Right cardiac atrium (tissue), 5 donors: ENCODE results near the gene MAML2. TPM values are rescaled to one million over a fixed set of nuclear protein-coding genes. Genes with fewer than 3 reads are reported as not detected.

Source experiments
- ATAC-seq, 2 donors: fragments of 200-7000 bp; cut with Tn5 transposase; one replicate each; pipeline versions ENCODE4 v1.8.0 to v1.9.1; 2020; ENCODE audit warnings: moderate library complexity in 2 of 2, mild to moderate bottlenecking in 1 of 2
- DNase-seq, 3 donors: peaks; one replicate each; pipeline ENCODE4 v3.0.0-alpha.2; 2020
- H3K27ac ChIP-seq: one replicate; pipeline ENCODE4 v1.5.1; 2013; ENCODE audit warnings: mild to moderate bottlenecking, low read length, control low read depth, moderate library complexity
- H3K27me3 ChIP-seq: one replicate; pipeline ENCODE4 v1.6.1; 2013; ENCODE audit not compliant: control insufficient read depth, insufficient read depth
- H3K4me1 ChIP-seq: one replicate; pipeline ENCODE4 v1.6.1; 2013; ENCODE audit warnings: low read length; ENCODE audit not compliant: control insufficient read depth, insufficient read depth
- H3K4me3 ChIP-seq: one replicate; pipeline ENCODE4 v1.5.1; 2013; ENCODE audit warnings: low read length, control low read depth
- H3K9me3 ChIP-seq: one replicate; pipeline ENCODE4 v1.6.1; 2013; ENCODE audit warnings: low read length; ENCODE audit not compliant: control insufficient read depth
- WGBS: extraction: QIAGEN DNeasy Blood & Tissue Kit; methylation state at CpG from one replicate; pipeline ENCODE4 v1.1.7; 2013; 5-methylcytosine and 5-hydroxymethylcytosine counted together
- intact Hi-C, 4 donors: fragments of 100-400 bp; cut with DNase I; formaldehyde crosslinking; loops; one replicate each; pipeline versions ENCODE4 v1.11.0 to v1.14.0; 2022 to 2023
- polyA plus RNA-seq: library from polyadenylated mRNA; stranded (reverse); fragments of 200-250 nt; gene quantifications from one replicate; pipeline ENCODE4 v1.2.3, GENCODE V29; 2013
- total RNA-seq, 4 donors: library from RNA; stranded (reverse); fragmentation: NEBNext Ultra II Directional; extraction: Animal tissue kit (Norgen Biotek cat#: 25700); gene quantifications; one replicate each; pipeline ENCODE4 v1.2.1, GENCODE V29; 2021
- donor health status: healthy with polysubstance abuse.
- donor health status: DM: no; HTN: yes; CAD: no.
- donor health status: DM: no; HTN: no; CAD: no.
- donor health status: DM: no; HTN: yes; CAD: no; lungs with severe emphysema.
- donor health status: DM: yes; HTN: yes; CAD: no.

Gene MAML2
- total and polyA plus RNA-seq, 5 donors = 2.7 to 9.9 (median 7.4) TPM

DNA sequence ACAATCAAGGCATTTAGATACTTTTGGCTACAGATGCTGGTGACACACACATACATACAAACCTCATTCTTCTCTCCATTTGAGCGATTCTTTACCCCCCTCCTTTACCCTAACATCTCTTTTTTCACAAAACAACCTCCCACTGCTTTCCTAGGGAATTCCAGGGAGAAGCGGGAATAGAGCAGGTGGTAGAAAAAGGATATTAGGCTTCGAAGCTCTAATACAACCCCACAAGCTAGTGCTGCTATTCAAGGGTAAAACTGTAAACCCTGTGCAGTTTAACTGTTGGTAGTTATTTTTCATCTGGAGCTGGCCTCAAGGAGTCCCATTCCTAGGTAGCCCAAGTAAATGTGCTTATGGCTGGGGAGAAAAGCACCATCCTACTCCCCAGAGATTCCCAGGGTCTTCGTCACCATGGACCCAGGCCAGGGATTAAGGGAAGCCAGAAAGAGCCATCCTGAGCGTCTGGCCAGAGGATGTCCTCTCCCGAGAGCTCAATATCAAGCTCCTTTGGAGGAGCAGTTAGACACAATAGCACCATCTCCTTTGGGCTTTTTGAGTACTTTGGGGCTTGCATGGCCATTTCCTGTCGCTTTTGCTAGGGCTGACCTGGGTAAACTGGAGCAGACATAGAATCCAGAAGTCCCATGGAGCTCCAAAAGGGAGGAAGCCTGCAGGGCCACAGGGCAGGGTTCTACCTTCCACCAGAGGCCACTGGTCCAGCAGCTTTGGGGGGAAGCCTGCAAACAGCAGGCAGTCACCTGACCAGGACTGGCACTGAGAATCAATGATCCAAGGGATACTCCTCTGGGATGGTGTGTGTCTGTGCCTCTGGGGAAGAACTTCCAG lies 3.1 kb downstream of the MAML2 start:
- 42% methylated on average over 7 of the region's 7 CpGs for WGBS
- intact Hi-C loops = loop anchor here in 3 of 4 donors (5.0 to 10.0 kb wide), 5 partner anchors 38 to 288 kb away; no protein-coding TSS in a partner anchor

GRCh38 chr11:96338910-96339705 lies 3.9 kb downstream of the MAML2 start:
- 14% methylated on average over 13 of the region's 13 CpGs for WGBS
- peak; percentile 19 to 75 (median 69) for DNase-seq
- Histone ChIP-seq H3K4me1 (peaks cover 12% of the 10 kb centered on the region), H3K4me3 (peak overlapping the region; percentile 42), H3K27me3 (no peaks in the 10 kb centered on the region), H3K9me3 (no peaks in the 10 kb centered on the region), H3K27ac (peak overlapping the region; percentile 93)
- ATAC-seq = peak; percentile 32 to 58
- intact Hi-C loops = no loop called here

More for the DNA sequence above, 3.1 kb downstream of the MAML2 start:
- Histone ChIP-seq H3K4me3 (peak overlapping the region; percentile 42), H3K4me1 (peaks cover 12% of the 10 kb centered on the region), H3K27me3 (no peaks in the 10 kb centered on the region), H3K27ac (peak overlapping the region; percentile 93), H3K9me3 (no peaks in the 10 kb centered on the region)
- ATAC-seq (no peak), DNase-seq (peak in 1 of 3 donors; percentile 52)

DNA sequence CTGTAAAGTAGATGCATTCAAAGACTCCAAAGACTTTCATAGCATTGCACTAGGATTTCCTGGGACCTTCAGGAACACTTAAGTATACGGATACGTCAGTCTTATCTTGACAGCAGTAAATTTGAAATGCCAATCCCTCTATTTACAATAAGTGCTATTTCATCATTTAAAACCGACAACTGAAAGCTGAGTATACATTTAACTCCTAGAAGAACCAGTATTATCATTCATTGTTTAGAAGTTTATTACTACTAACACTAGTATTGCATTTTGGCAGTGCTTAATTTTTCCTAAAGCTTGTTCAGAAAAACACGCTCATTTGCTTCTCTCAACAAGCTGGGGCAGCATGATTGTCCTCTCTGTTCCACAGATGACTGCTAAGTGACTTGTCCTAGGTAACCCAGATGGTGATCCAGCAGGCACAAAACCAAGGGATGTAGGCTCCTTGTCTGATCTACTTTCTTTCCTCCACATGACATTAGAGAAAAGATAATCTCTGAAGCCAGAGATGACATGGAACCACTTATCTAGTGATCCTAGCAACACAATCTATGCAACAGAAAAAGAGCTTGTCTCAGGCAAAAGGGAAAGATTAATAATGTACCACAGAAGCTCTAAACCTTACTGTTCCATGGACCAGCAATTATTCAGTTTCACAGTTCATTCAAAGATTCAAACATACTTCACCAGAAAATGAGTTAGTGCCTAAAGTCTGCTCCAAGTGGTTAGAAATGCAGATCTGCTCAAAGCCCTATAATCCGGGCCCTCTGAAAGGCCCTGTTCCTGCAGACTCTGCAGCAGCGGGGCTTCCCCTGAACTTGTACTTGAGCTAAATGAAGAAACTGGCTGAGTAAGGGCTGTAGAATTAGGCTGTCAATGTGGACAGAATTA lies 5.2 kb downstream of the MAML2 start:
- Histone ChIP-seq H3K4me1 (peaks cover 12% of the 10 kb centered on the region), H3K4me3 (peak overlapping the region; percentile 42), H3K9me3 (no peaks in the 10 kb centered on the region), H3K27me3 (no peaks in the 10 kb centered on the region), H3K27ac (peak overlapping the region; percentile 69)
- ATAC-seq (no peak), DNase-seq (peak in 2 of 3 donors; percentile 56 to 59)
- intact Hi-C loops = no loop called here
- WGBS = 43% methylated on average over 6 of the region's 6 CpGs

DNA sequence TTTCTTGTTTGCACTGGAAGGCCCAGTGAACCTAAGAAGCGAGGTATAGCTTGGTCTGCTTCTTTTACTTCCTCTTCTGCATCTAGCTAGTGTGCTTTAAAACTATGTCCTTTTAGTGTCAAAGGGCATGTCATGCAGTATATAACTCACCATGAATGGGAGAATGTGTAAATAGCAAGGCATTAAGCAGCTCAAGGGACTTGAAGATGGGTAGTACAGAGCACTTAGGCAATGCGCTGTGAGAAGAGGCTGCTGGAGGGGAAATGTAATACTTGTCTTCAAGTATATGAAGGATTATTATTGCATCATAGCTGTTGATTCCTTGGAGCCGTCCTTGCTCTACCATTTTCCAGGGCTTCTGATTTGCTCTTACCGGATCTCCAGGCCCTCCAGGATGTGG lies 7.6 kb downstream of the MAML2 start:
- Histone ChIP-seq H3K9me3 (no peaks in the 10 kb centered on the region), H3K4me1 (peaks cover 20% of the 10 kb centered on the region), H3K27me3 (no peaks in the 10 kb centered on the region), H3K4me3 (no peak overlapping the region), H3K27ac (no peak overlapping the region)
- WGBS = 81% methylated on average over 4 of the region's 4 CpGs
- DNase-seq = no peak
- ATAC-seq = no peak
- intact Hi-C loops = no loop called here

DNA sequence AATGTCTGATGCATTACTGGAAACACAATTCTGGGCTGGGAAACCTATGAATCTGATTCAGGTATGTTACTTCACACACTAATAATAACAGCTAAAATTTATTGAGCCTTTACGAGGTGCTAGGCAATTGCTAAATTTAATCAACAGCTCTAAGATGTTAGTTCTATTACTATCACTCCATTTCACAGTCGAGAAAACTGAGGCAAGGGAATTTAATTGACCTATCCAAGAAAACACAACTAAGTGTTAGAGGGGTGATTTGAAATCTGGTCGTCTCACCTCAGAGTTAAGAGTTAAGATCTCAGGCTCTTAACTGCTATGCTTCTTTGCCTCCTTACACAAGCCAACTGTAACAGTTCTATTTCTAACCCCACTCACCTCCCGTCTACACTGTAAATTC lies 8.8 kb downstream of the MAML2 start:
- no peaks in the 10 kb centered on the region for H3K27me3 ChIP-seq
- intact Hi-C loops = no loop called here
- no peak for ATAC-seq
- no peak overlapping the region for H3K4me3 ChIP-seq
- H3K27ac ChIP-seq = no peak overlapping the region
- H3K9me3 ChIP-seq = no peaks in the 10 kb centered on the region
- no peak for DNase-seq
- 81% methylated on average over 4 of the region's 4 CpGs for whole genome bisulfite sequencing
- H3K4me1 ChIP-seq = peaks cover 13% of the 10 kb centered on the region

DNA sequence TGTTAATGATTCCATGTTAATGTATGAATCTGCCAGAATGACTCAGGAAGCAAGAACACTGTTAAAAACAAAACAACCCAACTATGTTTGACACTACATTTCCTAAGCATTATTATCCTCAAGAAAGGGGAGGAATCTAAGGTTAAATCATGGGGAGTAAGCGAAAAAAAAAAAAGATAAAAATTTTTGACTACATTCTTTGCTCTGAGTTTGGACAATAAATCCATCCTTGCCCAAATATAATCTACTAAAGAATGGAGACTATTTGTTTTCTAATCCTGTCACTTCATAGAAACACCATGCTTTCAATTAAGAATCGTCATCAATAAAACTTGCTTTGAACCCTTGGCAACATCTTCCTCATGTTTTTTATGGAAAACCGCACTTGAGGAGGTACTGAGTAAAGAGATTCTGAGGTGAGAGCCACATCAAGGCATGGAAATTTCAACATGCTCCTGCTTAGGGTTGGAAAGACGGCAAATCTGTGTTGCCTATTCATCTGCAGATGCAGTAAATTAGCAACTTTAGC lies 9.7 kb downstream of the MAML2 start:
- Histone ChIP-seq H3K27me3 (no peaks in the 10 kb centered on the region), H3K4me1 (peaks cover 9% of the 10 kb centered on the region), H3K27ac (no peak overlapping the region), H3K4me3 (no peak overlapping the region), H3K9me3 (no peaks in the 10 kb centered on the region)
- ATAC-seq (no peak), DNase-seq (no peak)
- WGBS = 83% methylated on average over 4 of the region's 4 CpGs
- intact Hi-C loops = no loop called here

DNA sequence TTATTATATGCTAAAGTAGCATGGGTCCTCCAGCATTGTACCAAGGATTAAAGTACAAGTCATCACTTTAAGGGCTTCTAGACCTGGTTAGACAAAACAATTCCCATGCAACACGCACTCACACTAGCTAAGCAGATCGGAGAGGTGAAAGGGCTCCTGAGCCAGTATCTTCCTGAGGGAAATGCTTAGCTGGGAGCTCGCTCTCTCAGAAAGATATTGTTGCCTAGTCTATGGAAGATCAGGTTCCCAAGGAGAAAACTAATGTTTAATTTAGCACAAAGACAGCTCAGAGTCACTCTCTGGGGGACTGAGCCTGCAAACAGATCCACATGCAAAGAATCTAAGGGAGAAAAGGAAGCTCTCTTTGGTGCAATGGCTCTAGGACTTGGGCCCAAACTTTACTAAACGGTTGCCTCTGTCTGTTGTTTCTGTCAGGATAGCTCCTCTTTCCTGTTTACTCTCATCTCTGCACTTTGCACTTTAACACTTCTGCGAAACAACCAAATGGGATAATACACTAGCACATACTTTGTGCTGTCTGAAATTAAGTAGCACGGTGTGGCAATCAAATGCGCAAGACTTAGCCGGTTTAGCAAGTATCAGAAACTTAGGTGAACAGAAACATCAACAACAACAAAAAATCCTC lies 10.7 kb downstream of the MAML2 start:
- Histone ChIP-seq H3K27me3 (no peaks in the 10 kb centered on the region), H3K4me1 (peaks cover 9% of the 10 kb centered on the region), H3K9me3 (no peaks in the 10 kb centered on the region), H3K27ac (peak overlapping the region; percentile 17), H3K4me3 (no peak overlapping the region)
- 51% methylated on average over 8 of the region's 8 CpGs for WGBS
- ATAC-seq = peak; percentile 13 to 30
- intact Hi-C loops = no loop called here
- DNase-seq = no peak

- peak overlapping the region; percentile 17 for H3K27ac ChIP-seq
- no peaks in the 10 kb centered on the region for H3K27me3 ChIP-seq
- intact Hi-C loops = no loop called here
- H3K9me3 ChIP-seq = no peaks in the 10 kb centered on the region
- peaks cover 11% of the 10 kb centered on the region for H3K4me1 ChIP-seq
- 86% methylated on average over 7 of the region's 7 CpGs for whole genome bisulfite sequencing
- no peak overlapping the region for H3K4me3 ChIP-seq
- DNase-seq (peak in 2 of 3 donors; percentile 43 to 53), ATAC-seq (peak; percentile 75 to 77)
Observed at GRCh38 chr11:96331699-96332116, 11.3 kb downstream of the MAML2 start.

- no peak overlapping the region for H3K4me3 ChIP-seq
- intact Hi-C loops = no loop called here
- WGBS = 98% methylated on average over 4 of the region's 4 CpGs
- H3K9me3 ChIP-seq = no peaks in the 10 kb centered on the region
- H3K27ac ChIP-seq = no peak overlapping the region
- ATAC-seq (no peak), DNase-seq (no peak)
- peaks cover 11% of the 10 kb centered on the region for H3K4me1 ChIP-seq
- no peaks in the 10 kb centered on the region for H3K27me3 ChIP-seq
Observed at GRCh38 chr11:96330511-96330859, 12.5 kb downstream of the MAML2 start.
